GM23338 (cell line): ENCODE data around the gene MAFF.

Experiments
- CREB1 ChIP-seq: fragments of 250-450 bp; sonication (Bioruptor Pico); IDR thresholded peaks from 2 replicates; pipeline ENCODE4 v1.5.0; 2020; ENCODE audit warnings: low read depth, mild to moderate bottlenecking, moderate library complexity
- CTCF ChIP-seq, 2 experiments: fragments of 200-600 bp in 1 of 2; sonication (generic) in 1 of 2; conservative IDR thresholded peaks; 2 replicates each; pipeline versions ENCODE4 v1.5.1 to v1.6.1; 2016 to 2017; ENCODE audit warnings: antibody characterized with exemption in 2 of 2, low read depth in 2 of 2, mild to moderate bottlenecking in 2 of 2, moderate library complexity in 1 of 2
- ETS1 ChIP-seq: IDR thresholded peaks from 2 replicates; pipeline ENCODE4 v1.6.1; 2016; ENCODE audit warnings: antibody characterized with exemption
- EZH2 ChIP-seq: fragments of 200-600 bp; sonication (generic); IDR thresholded peaks from one replicate; pipeline ENCODE4 v1.8.0; 2017; ENCODE audit warnings: antibody characterized with exemption, mild to moderate bottlenecking, low read depth; ENCODE audit not compliant: unreplicated experiment
- JUNB ChIP-seq: IDR thresholded peaks from one replicate; pipeline ENCODE4 v1.6.1; 2016; ENCODE audit warnings: antibody characterized with exemption; ENCODE audit not compliant: unreplicated experiment
- POLR2AphosphoS5 ChIP-seq: IDR thresholded peaks from 2 replicates; pipeline ENCODE4 v1.6.1; 2016; ENCODE audit warnings: antibody characterized with exemption, low read depth

GRCh38 chr22:38174626-38175025 lies 27.2 kb upstream of the MAFF start:
- TF ChIP-seq EZH2 (no peak), CTCF (conservative IDR thresholded peaks at IDR 0.05; ENCODE audit: low read depth in 2 of 2) (no peak), ETS1 (no peak), POLR2AphosphoS5 (no peak), JUNB (no peak), CREB1 (no peak)
